DOHH2 (cell line): Measurements from ENCODE around the gene CDX1.

Source experiments
- CTCF ChIP-seq: fragments of 200-600 bp; sonication (generic); IDR thresholded peaks from one replicate; pipeline ENCODE4 v1.5.1; 2014; ENCODE audit warnings: antibody characterized with exemption, mild to moderate bottlenecking, low read depth, low read length; ENCODE audit not compliant: poor library complexity, severe bottlenecking
- EZH2phosphoT487 ChIP-seq: fragments of 200-600 bp; sonication (generic); IDR thresholded peaks from 2 replicates; pipeline ENCODE4 v1.6.1; 2017; ENCODE audit warnings: borderline replicate concordance, mild to moderate bottlenecking, antibody characterized with exemption, low read length, moderate library complexity, mixed read lengths

GRCh38 chr5:150224483-150225027 lies 58.0 kb downstream of the CDX1 start:
- TF ChIP-seq CTCF = no peak
- no peak for TF ChIP-seq EZH2phosphoT487
